Mucosa of descending colon (tissue), 3 donors: ENCODE data around the gene SAP30BP. TPM values are rescaled to one million over a fixed set of nuclear protein-coding genes. Genes with fewer than 3 reads are reported as not detected.

ENCODE experiments used
- ATAC-seq: fragments of 200-7000 bp; cut with Tn5 transposase; one replicate; pipeline ENCODE4 v1.9.1; 2020; ENCODE audit warnings: mild to moderate bottlenecking, moderate library complexity
- DNase-seq, 3 donors: peaks; one replicate each; pipeline ENCODE4 v3.0.0-alpha.2; 2020
- H3K36me3 ChIP-seq: fragments of 200-600 bp; one replicate; pipeline ENCODE4 v1.8.0; 2021; ENCODE audit warnings: low read depth, mild to moderate bottlenecking
- H3K4me1 ChIP-seq: fragments of 200-600 bp; one replicate; pipeline ENCODE4 v1.8.0; 2021; ENCODE audit warnings: low read depth, mild to moderate bottlenecking
- H3K4me3 ChIP-seq: fragments of 200-600 bp; one replicate; pipeline ENCODE4 v1.8.0; 2021; ENCODE audit warnings: mild to moderate bottlenecking
- H3K9me3 ChIP-seq: fragments of 200-600 bp; one replicate; pipeline ENCODE4 v1.8.0; 2021; ENCODE audit warnings: mild to moderate bottlenecking
- intact Hi-C, 2 donors: fragments of 100-400 bp; cut with DNase I in 1 of 2; cut with micrococcal nuclease in 1 of 2; formaldehyde crosslinking; loops; one replicate each; pipeline versions ENCODE4 v1.11.0 to v1.11.1; 2022; cut with DNase I, micrococcal nuclease
- total RNA-seq, 3 donors: library from RNA; stranded (reverse); fragmentation: NEBNext Ultra II Directional in 2 of 3; extraction: Animal tissue kit (Norgen Biotek cat#: 25700) in 2 of 3; gene quantifications; one replicate each; pipeline versions ENCODE4 v1.2.1 to v1.2.4, GENCODE V29; 2021 to 2023
- TF ChIP-seq, protein P1 (sequence below): fragments of 200-600 bp; IDR thresholded peaks from one replicate; pipeline ENCODE4 v1.8.0; 2022; ENCODE audit warnings: antibody characterized with exemption, mild to moderate bottlenecking
- donor health status: DM: no; HTN: no; CAD: no; lungs with moderate emphysema.
- donor health status: DM: no; HTN: no; CAD: no.
- donor health status: DM: no; HTN: yes; CAD: no.

Gene SAP30BP
- total RNA-seq, 3 donors from 2014 or later = 76.5 to 83.8 (median 76.9) TPM

DNA sequence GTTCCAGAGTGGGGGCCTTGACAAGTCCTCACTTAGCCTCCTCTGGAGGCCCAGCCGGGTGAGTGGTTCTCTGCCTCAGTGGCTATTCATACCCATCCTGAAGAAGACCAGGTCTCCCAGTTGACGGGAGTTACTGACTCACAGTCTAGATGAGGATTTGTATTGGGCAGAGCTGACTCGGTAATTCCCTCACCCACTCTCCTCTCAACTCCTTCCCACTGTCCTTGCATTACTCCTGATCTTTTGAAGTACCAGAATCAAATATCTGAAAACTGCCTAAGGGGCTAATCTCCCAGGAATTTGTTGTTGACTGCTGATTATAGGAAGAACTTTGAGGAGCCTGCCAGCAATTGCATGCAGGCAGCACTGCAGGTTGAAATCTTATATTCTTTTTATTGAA, 14.2 kb downstream of the SAP30BP start:
- ATAC-seq (no peak), DNase-seq (no peak)
- Histone ChIP-seq H3K4me1 (peaks cover 17% of the 10 kb centered on the region), H3K4me3 (no peak overlapping the region), H3K36me3 (no peaks in the 10 kb centered on the region), H3K9me3 (no peaks in the 10 kb centered on the region)
- TF ChIP-seq, protein P1, sequence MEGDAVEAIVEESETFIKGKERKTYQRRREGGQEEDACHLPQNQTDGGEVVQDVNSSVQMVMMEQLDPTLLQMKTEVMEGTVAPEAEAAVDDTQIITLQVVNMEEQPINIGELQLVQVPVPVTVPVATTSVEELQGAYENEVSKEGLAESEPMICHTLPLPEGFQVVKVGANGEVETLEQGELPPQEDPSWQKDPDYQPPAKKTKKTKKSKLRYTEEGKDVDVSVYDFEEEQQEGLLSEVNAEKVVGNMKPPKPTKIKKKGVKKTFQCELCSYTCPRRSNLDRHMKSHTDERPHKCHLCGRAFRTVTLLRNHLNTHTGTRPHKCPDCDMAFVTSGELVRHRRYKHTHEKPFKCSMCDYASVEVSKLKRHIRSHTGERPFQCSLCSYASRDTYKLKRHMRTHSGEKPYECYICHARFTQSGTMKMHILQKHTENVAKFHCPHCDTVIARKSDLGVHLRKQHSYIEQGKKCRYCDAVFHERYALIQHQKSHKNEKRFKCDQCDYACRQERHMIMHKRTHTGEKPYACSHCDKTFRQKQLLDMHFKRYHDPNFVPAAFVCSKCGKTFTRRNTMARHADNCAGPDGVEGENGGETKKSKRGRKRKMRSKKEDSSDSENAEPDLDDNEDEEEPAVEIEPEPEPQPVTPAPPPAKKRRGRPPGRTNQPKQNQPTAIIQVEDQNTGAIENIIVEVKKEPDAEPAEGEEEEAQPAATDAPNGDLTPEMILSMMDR = no peak
- intact Hi-C loops = no loop called here

DNA sequence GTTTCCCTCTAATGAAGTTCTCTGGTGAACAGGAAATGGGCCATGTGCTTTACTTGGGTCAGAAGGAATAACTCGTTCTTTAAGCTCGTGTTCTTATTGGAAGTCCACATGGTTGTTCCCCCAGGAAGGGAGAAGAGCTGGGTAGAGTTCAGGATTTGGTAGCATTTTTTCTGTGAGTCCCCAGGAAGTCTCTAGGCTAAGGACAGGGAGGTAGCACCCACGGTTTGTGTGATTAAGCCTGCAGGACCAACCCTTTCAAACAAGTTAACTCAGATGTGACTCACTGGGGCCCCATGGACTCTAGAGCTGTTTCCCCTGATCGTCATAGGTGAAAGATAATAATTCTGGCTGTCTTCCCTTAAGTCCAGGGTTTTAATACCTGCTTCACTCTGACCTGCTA, 16.4 kb downstream of the SAP30BP start:
- ATAC-seq = peak; percentile 78
- H3K4me3 ChIP-seq = no peak overlapping the region
- no peaks in the 10 kb centered on the region for H3K36me3 ChIP-seq
- H3K9me3 ChIP-seq = no peaks in the 10 kb centered on the region
- H3K4me1 ChIP-seq = peaks cover 19% of the 10 kb centered on the region
- TF ChIP-seq, protein P1 = no peak
- DNase-seq = peak in 2 of 3 donors; percentile 10 to 13
- intact Hi-C loops = no loop called here

DNA sequence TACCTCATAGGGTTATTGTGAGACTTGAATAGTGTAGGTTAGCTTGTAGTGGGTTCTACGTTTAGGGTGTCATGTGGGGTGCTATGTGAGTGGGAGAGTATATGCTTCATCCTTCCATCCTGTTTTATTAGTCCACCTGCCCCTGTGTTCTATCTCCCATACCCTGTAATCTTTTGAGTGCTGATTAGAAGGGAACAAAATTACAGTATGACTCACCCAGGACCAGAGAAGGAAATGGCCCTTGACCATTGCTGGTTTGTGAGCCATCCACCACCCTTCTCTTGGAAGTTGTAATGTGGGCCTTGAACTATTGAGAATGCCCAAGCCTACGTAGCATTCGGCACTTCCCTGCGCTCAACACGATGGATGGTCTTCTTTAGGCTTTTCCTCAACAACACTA, 17.1 kb downstream of the SAP30BP start:
- H3K9me3 ChIP-seq = no peaks in the 10 kb centered on the region
- ATAC-seq (peak; percentile 72), DNase-seq (no peak)
- intact Hi-C loops = no loop called here
- no peak overlapping the region for H3K4me3 ChIP-seq
- no peaks in the 10 kb centered on the region for H3K36me3 ChIP-seq
- H3K4me1 ChIP-seq = peaks cover 17% of the 10 kb centered on the region
- TF ChIP-seq, protein P1 = no peak

DNA sequence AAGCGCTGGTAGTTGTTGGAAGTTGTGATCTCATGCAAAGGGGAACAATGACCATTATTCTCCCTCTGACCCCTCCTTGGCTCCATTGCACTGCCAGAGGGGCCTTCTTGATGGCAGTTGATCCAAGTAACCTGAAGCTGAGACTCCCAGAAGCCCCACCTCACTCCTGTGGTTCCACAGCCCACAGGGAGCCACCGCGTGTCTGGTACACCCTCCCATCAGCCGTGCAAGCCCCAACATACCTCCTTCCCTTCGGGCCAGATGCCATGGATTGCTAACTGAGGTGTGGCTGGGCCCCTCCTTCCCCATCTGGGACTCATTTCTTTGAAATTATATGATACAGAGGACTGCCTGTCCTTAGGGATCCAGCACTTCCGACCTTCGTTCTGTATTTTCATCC, 17.8 kb downstream of the SAP30BP start:
- intact Hi-C loops = no loop called here
- H3K4me3 ChIP-seq = no peak overlapping the region
- TF ChIP-seq, protein P1 = no peak
- peaks cover 14% of the 10 kb centered on the region for H3K4me1 ChIP-seq
- H3K36me3 ChIP-seq = no peaks in the 10 kb centered on the region
- no peaks in the 10 kb centered on the region for H3K9me3 ChIP-seq
- ATAC-seq = peak; percentile 63
- DNase-seq = peak in 2 of 3 donors; percentile 43 to 61

DNA sequence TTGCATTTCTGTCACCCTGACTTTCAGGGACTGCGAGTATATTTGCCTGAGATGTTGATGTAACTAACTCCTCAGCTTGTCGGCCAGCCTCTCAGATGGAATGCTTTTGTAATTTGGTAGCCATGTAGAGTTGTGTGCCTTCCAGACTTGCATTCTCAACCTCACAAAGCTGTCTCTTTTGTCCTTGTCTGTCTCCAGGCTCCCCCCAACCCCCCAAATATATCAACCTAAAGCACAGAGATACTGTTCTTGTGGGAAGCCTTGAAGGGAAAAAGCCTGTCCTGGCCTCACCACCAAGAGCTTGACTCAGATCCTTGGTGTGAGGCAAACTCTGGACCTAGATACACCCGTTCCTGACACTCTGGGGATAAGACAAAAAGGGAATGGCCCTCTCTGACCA, 18.4 kb downstream of the SAP30BP start:
- Histone ChIP-seq H3K4me3 (no peak overlapping the region), H3K36me3 (no peaks in the 10 kb centered on the region)
- TF ChIP-seq, protein P1 = no peak

GRCh38 chr17:75688209-75688825, 21.2 kb downstream of the SAP30BP start:
- ATAC-seq (no peak), DNase-seq (peak in 1 of 3 donors; percentile 16)
- intact Hi-C loops = no loop called here
- TF ChIP-seq, protein P1 = no peak
- H3K4me3 ChIP-seq = no peak overlapping the region
- H3K36me3 ChIP-seq = no peaks in the 10 kb centered on the region
- H3K9me3 ChIP-seq = no peaks in the 10 kb centered on the region
- peaks cover 20% of the 10 kb centered on the region for H3K4me1 ChIP-seq

More for the DNA sequence above, 18.4 kb downstream of the SAP30BP start:
- intact Hi-C loops = no loop called here
- peak in 1 of 3 donors; percentile 2 for DNase-seq
- peaks cover 14% of the 10 kb centered on the region for H3K4me1 ChIP-seq
- ATAC-seq = no peak
- H3K9me3 ChIP-seq = no peaks in the 10 kb centered on the region
